Activated CD4-positive, alpha-beta memory T cell treated with anti-CD3 and anti-CD28 coated beads for 36 hours (primary cell): ENCODE data around the gene ITGA11. TPM values are rescaled to one million over a fixed set of nuclear protein-coding genes. Genes with fewer than 3 reads are reported as not detected.

Experiments used
- CTCF ChIA-PET: fragments of 350-600 bp; sonication (Branson Sonifier 250); formaldehyde crosslinking; loops from one replicate; lab custom pipeline; 2021; ENCODE audit warnings: antibody characterized with exemption, inconsistent platforms; lab: Charles Lee
- POLR2A ChIA-PET: fragments of 350-600 bp; sonication (Branson Sonifier 250); formaldehyde crosslinking; loops from one replicate; lab custom pipeline; 2021; ENCODE audit warnings: antibody characterized with exemption; lab: Charles Lee
- DNase-seq: peaks from one replicate; pipeline ENCODE4 v3.0.0-alpha.2; 2020
- H3K27ac Mint-ChIP-seq: one replicate; pipeline ENCODE4 v1.8.0; 2021; ENCODE audit warnings: mixed read lengths
- H3K27me3 Mint-ChIP-seq: one replicate; pipeline ENCODE4 v1.8.0; 2021; ENCODE audit warnings: mixed read lengths
- H3K36me3 Mint-ChIP-seq: one replicate; pipeline ENCODE4 v1.8.0; 2021; ENCODE audit warnings: mixed read lengths
- H3K4me1 Mint-ChIP-seq: one replicate; pipeline ENCODE4 v1.8.0; 2021; ENCODE audit warnings: low read depth, mixed read lengths
- H3K4me3 Mint-ChIP-seq: one replicate; pipeline ENCODE4 v1.8.0; 2021; ENCODE audit warnings: mild to moderate bottlenecking, mixed read lengths
- H3K9me3 Mint-ChIP-seq: one replicate; pipeline ENCODE4 v1.8.0; 2021; ENCODE audit warnings: mixed read lengths
- intact Hi-C: fragments of 100-400 bp; cut with micrococcal nuclease; formaldehyde crosslinking; loops from one replicate; pipeline ENCODE4 v1.15.1; 2023
- total RNA-seq, 2 experiments: library from RNA; stranded (reverse); gene quantifications; one replicate each; pipeline ENCODE4 v1.2.3, GENCODE V29; 2021

Gene ITGA11
- total RNA-seq, 2 experiments from 2014 or later: 0.56 to 0.59 TPM

- intact Hi-C loops: no loop called here
- no peaks in the 10 kb centered on the region for H3K36me3 Mint-ChIP-seq
- CTCF ChIA-PET: no interaction called here
- peaks cover 27% of the 10 kb centered on the region for H3K27me3 Mint-ChIP-seq
- no peak for DNase-seq
- POLR2A ChIA-PET: no interaction called here
- no peak overlapping the region for H3K4me3 Mint-ChIP-seq
- H3K4me1 Mint-ChIP-seq: no peaks in the 10 kb centered on the region
- H3K9me3 Mint-ChIP-seq: no peaks in the 10 kb centered on the region
- H3K27ac Mint-ChIP-seq: no peak overlapping the region
Measured at GRCh38 chr15:68445351-68445750, 13.4 kb upstream of the ITGA11 start.

GRCh38 chr15:68444336-68444735, 12.4 kb upstream of the ITGA11 start:
- CTCF ChIA-PET: no interaction called here
- intact Hi-C loops: no loop called here
- H3K27me3 Mint-ChIP-seq: peaks cover 28% of the 10 kb centered on the region

GRCh38 chr15:68442903-68443302, 10.9 kb upstream of the ITGA11 start:
- Mint-ChIP-seq H3K27ac (no peak overlapping the region), H3K9me3 (no peaks in the 10 kb centered on the region), H3K4me3 (no peak overlapping the region), H3K36me3 (no peaks in the 10 kb centered on the region), H3K4me1 (no peaks in the 10 kb centered on the region), H3K27me3 (peaks cover 27% of the 10 kb centered on the region)
- intact Hi-C loops: no loop called here
- ChIA-PET CTCF (no interaction called here), POLR2A (no interaction called here)
- DNase-seq: no peak

More at GRCh38 chr15:68444336-68444735, 12.4 kb upstream of the ITGA11 start:
- no peak for DNase-seq
- Mint-ChIP-seq H3K27ac (no peak overlapping the region), H3K4me1 (no peaks in the 10 kb centered on the region), H3K9me3 (no peaks in the 10 kb centered on the region), H3K36me3 (no peaks in the 10 kb centered on the region), H3K4me3 (no peak overlapping the region)
- POLR2A ChIA-PET: no interaction called here

- intact Hi-C loops: no loop called here
- Mint-ChIP-seq H3K4me3 (no peak overlapping the region), H3K27ac (no peak overlapping the region), H3K36me3 (no peaks in the 10 kb centered on the region), H3K4me1 (no peaks in the 10 kb centered on the region), H3K27me3 (peaks cover 26% of the 10 kb centered on the region), H3K9me3 (no peaks in the 10 kb centered on the region)
- no peak for DNase-seq
- POLR2A ChIA-PET: no interaction called here
- CTCF ChIA-PET: interaction anchor here (0.6 kb wide), 1 partner anchor 133 kb away, joined by 3 read pairs; no protein-coding TSS in a partner anchor
Measured at GRCh38 chr15:68442041-68442440, 10.1 kb upstream of the ITGA11 start.

- intact Hi-C loops: no loop called here
- Mint-ChIP-seq H3K36me3 (no peaks in the 10 kb centered on the region), H3K9me3 (no peaks in the 10 kb centered on the region), H3K27ac (no peak overlapping the region), H3K4me1 (no peaks in the 10 kb centered on the region), H3K4me3 (no peak overlapping the region), H3K27me3 (peaks cover 30% of the 10 kb centered on the region)
- POLR2A ChIA-PET: no interaction called here
- no peak for DNase-seq
- CTCF ChIA-PET: interaction anchor here (0.7 kb wide), 1 partner anchor 97 kb away, joined by 3 read pairs; no protein-coding TSS in a partner anchor
Measured at GRCh38 chr15:68441045-68441743, 9.2 kb upstream of the ITGA11 start.

GRCh38 chr15:68440136-68440535, 8.2 kb upstream of the ITGA11 start:
- Mint-ChIP-seq H3K27ac (no peak overlapping the region), H3K36me3 (no peaks in the 10 kb centered on the region), H3K27me3 (peaks cover 26% of the 10 kb centered on the region), H3K9me3 (no peaks in the 10 kb centered on the region), H3K4me3 (no peak overlapping the region), H3K4me1 (no peaks in the 10 kb centered on the region)
- intact Hi-C loops: no loop called here
- CTCF ChIA-PET: no interaction called here
- POLR2A ChIA-PET: no interaction called here
- no peak for DNase-seq

GRCh38 chr15:68439506-68439905, 7.5 kb upstream of the ITGA11 start:
- DNase-seq: no peak
- no peaks in the 10 kb centered on the region for H3K36me3 Mint-ChIP-seq
- intact Hi-C loops: no loop called here
- H3K4me1 Mint-ChIP-seq: no peaks in the 10 kb centered on the region
- peaks cover 26% of the 10 kb centered on the region for H3K27me3 Mint-ChIP-seq
- CTCF ChIA-PET: no interaction called here
- POLR2A ChIA-PET: no interaction called here
- no peak overlapping the region for H3K27ac Mint-ChIP-seq
- H3K9me3 Mint-ChIP-seq: no peaks in the 10 kb centered on the region
- H3K4me3 Mint-ChIP-seq: no peak overlapping the region

GRCh38 chr15:68436680-68437079, 4.7 kb upstream of the ITGA11 start:
- no peak overlapping the region for H3K4me3 Mint-ChIP-seq
- no peak overlapping the region for H3K27ac Mint-ChIP-seq
- peaks cover 42% of the 10 kb centered on the region for H3K27me3 Mint-ChIP-seq
- no peaks in the 10 kb centered on the region for H3K9me3 Mint-ChIP-seq
- ChIA-PET CTCF (no interaction called here), POLR2A (no interaction called here)
- no peaks in the 10 kb centered on the region for H3K36me3 Mint-ChIP-seq
- no peaks in the 10 kb centered on the region for H3K4me1 Mint-ChIP-seq
- intact Hi-C loops: no loop called here
- no peak for DNase-seq

GRCh38 chr15:68435966-68436365, 4.0 kb upstream of the ITGA11 start:
- Mint-ChIP-seq H3K4me1 (no peaks in the 10 kb centered on the region), H3K36me3 (no peaks in the 10 kb centered on the region), H3K9me3 (no peaks in the 10 kb centered on the region), H3K4me3 (no peak overlapping the region), H3K27me3 (peaks cover 42% of the 10 kb centered on the region), H3K27ac (no peak overlapping the region)
- CTCF ChIA-PET: no interaction called here
- intact Hi-C loops: no loop called here
- POLR2A ChIA-PET: no interaction called here
- DNase-seq: no peak

- Mint-ChIP-seq H3K4me1 (no peaks in the 10 kb centered on the region), H3K27me3 (peaks cover 43% of the 10 kb centered on the region), H3K4me3 (no peak overlapping the region), H3K27ac (no peak overlapping the region), H3K36me3 (no peaks in the 10 kb centered on the region), H3K9me3 (no peaks in the 10 kb centered on the region)
- intact Hi-C loops: no loop called here
- ChIA-PET POLR2A (no interaction called here), CTCF (no interaction called here)
- no peak for DNase-seq
Measured at GRCh38 chr15:68434021-68434420, 2.1 kb upstream of the ITGA11 start.

- DNase-seq: no peak
- H3K27ac Mint-ChIP-seq: no peak overlapping the region
- H3K27me3 Mint-ChIP-seq: peaks cover 43% of the 10 kb centered on the region
- no peaks in the 10 kb centered on the region for H3K4me1 Mint-ChIP-seq
- intact Hi-C loops: no loop called here
- H3K4me3 Mint-ChIP-seq: no peak overlapping the region
- ChIA-PET POLR2A (no interaction called here), CTCF (no interaction called here)
- H3K9me3 Mint-ChIP-seq: no peaks in the 10 kb centered on the region
- no peaks in the 10 kb centered on the region for H3K36me3 Mint-ChIP-seq
Measured at GRCh38 chr15:68433551-68433950, 1.6 kb upstream of the ITGA11 start.

GRCh38 chr15:68432441-68433064, 590 bp upstream of the ITGA11 start:
- Mint-ChIP-seq H3K4me3 (no peak overlapping the region), H3K9me3 (no peaks in the 10 kb centered on the region), H3K27ac (no peak overlapping the region), H3K36me3 (no peaks in the 10 kb centered on the region), H3K4me1 (no peaks in the 10 kb centered on the region), H3K27me3 (peaks cover 33% of the 10 kb centered on the region)
- no peak for DNase-seq
- intact Hi-C loops: no loop called here
- ChIA-PET POLR2A (no interaction called here), CTCF (no interaction called here)
